GM19328 (cell line): ENCODE results near the gene FUZ.

Experiments used
- ATAC-seq: cut with Tn5 transposase; IDR thresholded peaks from one replicate; pipeline ENCODE4 v1.9.1; 2021; ENCODE audit warnings: mild to moderate bottlenecking, moderate library complexity; ENCODE audit not compliant: unreplicated experiment

FUZ gene

DNA sequence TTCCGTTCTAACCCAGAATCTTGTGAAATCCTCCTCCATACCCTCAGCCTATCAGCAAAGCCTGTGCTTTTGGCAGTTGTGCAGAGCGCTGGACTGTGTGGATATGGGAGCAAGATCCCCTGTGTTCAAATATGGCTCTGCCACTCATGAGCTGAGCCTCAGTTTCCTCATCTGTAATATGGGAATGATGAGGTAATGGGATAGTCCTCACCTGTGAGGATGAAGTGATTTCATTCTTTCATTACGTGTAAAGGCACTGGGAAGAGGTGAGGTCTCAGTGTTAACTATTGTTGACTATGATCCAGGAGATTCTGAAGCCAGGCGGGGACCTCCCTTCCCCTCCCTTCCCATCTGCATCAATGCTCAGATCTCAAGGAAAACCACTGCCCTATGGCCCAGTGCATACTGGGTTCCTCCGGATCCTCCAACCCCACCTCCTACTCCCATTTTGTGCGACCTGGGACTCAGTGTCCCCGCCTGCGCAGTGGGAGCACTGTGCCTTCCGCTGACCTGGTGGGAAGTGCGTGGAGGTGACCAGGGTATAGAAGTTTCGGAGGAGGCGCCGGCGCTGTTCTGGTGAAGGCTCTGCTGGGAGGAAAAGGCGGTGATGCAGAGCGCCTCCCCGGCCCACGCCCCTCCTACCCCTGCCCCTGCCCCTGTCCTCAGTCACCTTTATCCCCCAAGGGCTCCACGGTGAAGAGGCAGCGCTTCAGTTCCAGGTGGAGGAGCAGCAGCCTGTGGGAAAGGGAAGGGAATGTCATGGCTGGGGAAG is 5.0 kb downstream of the FUZ start:
- no peak for ATAC-seq

- no peak for ATAC-seq
These were observed 5.8 kb downstream of the FUZ start for GRCh38 chr19:49807058-49807903.

GRCh38 chr19:49806620-49806959 is 6.5 kb downstream of the FUZ start:
- no peak for ATAC-seq

DNA sequence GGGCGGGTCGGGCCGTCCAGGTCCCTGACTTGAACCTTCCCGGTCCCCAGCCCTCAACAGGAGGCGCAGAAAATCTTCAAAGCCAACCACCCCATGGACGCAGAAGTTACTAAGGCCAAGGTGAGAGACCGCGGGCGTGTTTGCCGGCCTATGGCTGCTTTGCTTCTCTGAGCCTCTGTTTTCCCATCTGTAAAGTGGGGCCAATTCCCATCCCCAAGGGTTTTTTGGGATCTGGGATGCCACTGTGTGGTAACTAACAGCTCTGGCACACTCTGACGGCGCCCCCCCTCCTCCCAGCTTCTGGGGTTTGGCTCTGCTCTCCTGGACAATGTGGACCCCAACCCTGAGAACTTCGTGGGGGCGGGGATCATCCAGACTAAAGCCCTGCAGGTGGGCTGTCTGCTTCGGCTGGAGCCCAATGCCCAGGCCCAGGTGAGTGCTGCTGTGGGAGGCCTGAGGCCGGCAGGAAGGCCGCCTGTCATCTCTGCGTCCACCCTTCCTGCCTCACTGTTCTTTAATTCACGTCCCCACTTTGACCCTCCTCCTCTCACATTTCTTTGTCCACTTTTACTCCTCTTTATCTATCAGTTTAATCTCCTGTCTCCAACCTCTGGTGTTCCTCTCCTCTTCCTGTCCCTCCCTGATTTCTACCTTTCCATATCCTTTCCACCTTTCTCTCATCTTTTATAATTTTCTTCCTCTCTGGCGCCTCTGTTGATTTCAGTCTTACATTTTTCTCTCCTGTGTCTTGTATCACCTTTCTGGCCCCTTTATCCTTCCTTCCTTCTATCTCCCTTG is 7.1 kb downstream of the FUZ start:
- no peak for ATAC-seq

- no peak for ATAC-seq
These were observed 9.6 kb downstream of the FUZ start for GRCh38 chr19:49803529-49803856.

DNA sequence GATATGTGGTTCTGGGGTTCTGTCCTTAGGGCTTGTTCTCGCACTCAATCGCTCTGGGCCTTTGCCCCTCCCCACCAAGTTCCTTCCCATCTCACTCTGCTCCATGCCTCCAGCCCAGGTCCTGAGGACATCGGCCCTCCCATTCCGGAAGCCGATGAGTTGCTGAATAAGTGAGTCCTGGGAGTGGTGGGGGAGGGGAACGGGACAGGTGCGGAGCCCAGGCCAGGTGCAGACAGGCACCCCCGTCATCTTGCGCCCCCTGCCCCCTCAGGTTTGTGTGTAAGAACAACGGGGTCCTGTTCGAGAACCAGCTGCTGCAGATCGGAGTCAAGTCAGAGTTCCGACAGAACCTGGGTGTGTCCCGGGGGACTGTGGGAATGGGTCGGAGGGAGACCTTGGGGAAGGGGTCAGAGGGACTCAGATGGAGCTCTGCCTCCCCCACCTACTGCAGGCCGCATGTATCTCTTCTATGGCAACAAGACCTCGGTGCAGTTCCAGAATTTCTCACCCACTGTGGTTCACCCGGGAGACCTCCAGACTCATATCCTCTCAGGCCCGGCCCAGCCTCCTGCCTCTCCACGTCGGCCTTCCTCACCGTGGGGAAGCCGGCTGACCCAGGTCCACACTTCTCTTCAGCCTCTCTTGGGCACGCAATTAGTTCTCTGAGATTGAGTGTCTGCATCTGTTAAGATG is 10.1 kb downstream of the FUZ start:
- ATAC-seq, result no peak

DNA sequence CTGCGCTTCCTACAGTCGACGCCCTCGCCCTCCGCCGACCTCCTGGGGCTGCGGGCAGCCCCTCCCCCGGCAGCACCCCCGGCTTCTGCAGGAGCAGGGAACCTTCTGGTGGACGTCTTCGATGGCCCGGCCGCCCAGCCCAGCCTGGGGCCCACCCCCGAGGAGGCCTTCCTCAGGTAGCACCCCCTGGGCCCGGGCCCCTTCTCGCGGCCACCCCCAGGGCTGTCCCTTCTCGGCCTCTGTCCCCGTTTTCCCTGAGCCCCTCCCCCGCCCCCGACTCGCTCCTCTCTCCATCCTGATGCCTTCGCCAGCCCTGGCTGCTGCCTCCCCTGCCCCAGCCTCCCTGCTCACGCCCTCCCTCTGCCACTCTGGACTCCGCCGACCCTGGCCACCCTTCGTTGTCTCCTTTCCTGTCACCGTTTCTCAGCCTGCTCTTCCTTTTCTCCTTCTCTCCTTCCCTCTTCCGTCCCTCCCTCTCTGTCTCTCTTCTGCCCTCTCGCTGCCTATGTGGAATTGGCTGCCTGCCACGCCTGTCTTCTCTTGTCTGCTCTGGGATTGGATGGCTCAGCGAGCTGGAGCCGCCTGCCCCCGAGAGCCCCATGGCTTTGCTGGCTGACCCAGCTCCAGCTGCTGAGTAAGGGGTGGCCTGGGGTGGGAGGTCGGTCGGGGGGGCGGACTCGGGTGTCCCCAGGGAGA is 11.0 kb downstream of the FUZ start:
- no peak for ATAC-seq

- no peak for ATAC-seq
These were observed 11.6 kb downstream of the FUZ start for GRCh38 chr19:49801401-49801888.

DNA sequence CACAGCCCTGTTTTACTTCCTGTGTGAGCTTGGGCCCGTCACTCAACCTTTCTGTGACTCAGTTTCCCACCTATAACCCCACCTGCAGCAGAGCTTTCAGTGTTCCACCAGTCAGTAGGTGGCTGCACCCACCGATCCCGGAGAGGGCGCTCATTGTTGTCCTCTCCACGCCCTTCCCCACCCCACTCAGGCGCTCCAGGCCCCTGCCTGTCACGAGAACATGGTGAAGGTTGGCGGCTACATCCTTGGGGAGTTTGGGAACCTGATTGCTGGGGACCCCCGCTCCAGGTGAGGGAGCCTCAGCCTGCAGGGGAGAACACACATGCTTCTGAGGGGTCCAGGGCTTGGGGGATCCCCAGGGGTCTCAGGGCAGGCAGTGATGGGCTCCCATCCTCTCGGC is 12.3 kb downstream of the FUZ start:
- ATAC-seq, result no peak

DNA sequence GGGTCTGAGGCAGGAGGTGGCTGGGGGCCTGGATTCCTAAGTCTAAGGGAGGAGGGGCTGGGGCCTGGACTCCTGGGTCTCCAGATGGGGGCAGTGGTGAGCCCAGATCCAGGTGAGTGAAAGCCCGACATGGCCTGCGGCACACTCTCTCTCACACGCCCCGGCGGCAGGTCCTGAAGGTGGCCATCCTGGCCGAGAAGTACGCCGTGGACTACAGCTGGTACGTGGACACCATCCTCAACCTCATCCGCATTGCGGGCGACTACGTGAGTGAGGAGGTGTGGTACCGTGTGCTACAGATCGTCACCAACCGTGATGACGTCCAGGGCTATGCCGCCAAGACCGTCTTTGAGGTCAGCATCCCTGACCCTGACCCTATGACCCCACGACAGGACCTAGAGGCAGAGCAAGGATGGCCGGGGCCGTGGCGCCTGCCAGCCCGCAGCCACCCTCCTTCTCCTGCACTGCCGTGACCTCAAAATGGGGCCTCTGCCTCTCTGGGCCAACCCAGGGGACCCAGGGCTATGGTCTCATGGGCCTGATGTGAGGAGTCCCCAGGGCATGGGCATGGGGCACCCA is 13.2 kb downstream of the FUZ start:
- ATAC-seq, result no peak

DNA sequence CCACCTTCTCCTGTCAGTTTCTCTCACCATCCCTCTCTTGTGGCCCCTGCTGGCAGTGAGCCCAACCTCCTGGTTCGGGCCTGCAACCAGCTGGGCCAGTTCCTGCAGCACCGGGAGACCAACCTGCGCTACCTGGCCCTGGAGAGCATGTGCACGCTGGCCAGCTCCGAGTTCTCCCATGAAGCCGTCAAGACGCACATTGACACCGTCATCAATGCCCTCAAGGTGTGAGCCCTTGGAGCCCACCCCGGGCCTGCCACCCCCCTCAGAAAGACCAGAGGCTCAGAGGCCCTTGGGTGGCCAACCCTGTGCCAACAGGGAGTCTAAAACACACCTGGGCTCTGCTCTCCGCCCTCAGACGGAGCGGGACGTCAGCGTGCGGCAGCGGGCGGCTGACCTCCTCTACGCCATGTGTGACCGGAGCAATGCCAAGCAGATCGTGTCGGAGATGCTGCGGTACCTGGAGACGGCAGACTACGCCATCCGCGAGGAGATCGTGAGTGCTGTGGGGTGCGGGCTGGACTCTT is 13.8 kb downstream of the FUZ start:
- ATAC-seq, result no peak

DNA sequence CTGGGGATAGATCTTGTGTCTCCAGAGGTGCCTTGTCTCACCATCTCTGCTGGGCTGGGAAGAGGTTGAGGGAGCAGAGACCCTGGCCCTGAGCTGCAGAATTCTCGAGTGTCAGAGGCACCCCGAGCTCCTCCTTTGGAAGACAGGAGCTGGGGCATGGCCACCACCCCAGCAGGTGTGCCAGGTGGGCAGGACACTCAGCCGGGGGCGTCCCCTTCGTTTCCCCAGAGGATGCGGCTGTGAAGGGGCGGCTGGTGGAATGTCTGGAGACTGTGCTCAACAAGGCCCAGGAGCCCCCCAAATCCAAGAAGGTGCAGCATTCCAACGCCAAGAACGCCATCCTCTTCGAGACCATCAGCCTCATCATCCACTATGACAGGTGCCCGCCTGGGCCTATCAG is 14.5 kb downstream of the FUZ start:
- ATAC-seq, result no peak

GRCh38 chr19:49795615-49796014 is 17.5 kb downstream of the FUZ start:
- no peak for ATAC-seq

DNA sequence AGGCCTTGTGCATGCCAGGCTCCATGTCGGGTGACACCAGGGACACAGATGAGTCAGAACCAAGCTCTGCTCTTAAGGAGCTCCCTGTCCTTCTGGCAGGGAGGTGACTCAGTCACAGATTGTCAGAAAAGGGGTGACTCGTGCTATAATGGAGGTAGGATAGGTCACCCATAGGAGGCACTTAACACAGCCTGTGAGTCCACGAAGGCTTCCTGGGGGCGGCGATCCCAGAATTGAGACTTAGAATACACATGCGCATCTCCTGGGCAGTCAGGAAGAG is 19.6 kb downstream of the FUZ start:
- ATAC-seq, result no peak

DNA sequence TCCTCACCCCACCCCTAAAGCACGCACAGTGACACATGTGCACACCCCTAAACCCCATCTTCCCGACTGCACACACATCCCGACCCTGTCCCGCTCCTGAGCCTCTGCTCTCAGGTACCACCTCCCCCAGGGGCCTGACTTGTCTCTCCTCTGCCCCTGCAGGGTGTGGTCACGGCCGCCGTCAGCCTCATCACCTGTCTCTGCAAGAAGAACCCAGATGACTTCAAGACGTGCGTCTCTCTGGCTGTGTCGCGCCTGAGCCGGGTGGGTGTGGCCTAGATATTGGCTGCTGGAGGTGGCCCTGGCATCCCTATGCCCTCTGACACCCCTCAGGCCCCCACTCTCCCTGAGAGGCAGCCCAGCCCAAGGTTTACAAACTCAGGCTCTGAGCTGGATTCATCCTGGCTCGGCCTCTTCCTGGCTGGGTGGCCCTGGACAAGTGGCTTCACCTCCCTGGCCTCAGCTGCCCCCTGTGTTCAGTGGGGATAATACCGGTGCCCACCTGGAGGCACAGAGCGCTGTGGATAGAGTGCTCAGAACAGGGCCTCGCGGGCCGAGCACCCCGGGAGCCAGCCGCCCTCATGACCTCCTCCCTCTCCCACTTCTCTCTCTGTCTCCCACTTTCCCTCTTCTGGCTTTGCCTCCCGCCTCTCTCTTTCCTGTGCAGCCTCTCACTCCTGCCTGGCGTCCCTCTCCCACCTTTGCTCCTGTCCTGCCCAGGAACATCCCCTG is 20.1 kb downstream of the FUZ start:
- no peak for ATAC-seq

GRCh38 chr19:49791776-49792445 is 21.2 kb downstream of the FUZ start:
- ATAC-seq, result no peak

- no peak for ATAC-seq
These were observed 22.2 kb downstream of the FUZ start for GRCh38 chr19:49790866-49791265.

DNA sequence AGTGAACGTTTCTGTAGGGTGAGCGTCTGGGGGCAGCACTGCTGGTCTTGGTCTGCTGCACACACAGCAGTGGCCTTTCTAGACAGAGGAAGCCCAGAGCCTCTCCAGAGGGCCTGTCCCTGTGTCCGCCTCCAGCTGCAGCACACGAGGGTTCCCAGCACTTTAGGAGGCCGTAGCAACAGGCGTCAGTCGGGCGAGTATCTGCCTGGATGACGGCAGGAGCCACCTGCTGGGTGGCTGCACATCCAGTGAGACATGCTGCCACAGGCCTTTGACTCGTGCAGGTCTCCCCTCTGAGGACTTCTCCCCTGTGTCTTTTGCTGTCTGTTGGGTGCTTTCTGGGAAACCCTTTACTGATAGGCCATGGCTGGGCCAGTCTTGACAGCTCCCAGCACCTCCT is 24.2 kb downstream of the FUZ start:
- ATAC-seq, result no peak

- no peak for ATAC-seq
These were observed 25.3 kb downstream of the FUZ start for GRCh38 chr19:49787746-49788145.
